NCI-H526 treated with DMSO at 0.1 percent for 48 hours (cell line): Measurements from ENCODE around the gene PTCD3.

ENCODE experiments used
- DNase-seq: peaks from one replicate; lab custom pipeline; 2025; lab: John Stamatoyannopoulos, UW

PTCD3 gene

GRCh38 chr2:86143926-86144685 is 38.1 kb downstream of the PTCD3 start:
- no peak for DNase-seq

- no peak for DNase-seq
These were observed 41.8 kb downstream of the PTCD3 start for GRCh38 chr2:86147793-86148192.

- no peak for DNase-seq
These were observed 44.5 kb downstream of the PTCD3 start for GRCh38 chr2:86150502-86150901.

GRCh38 chr2:86157009-86157556 is 51.0 kb downstream of the PTCD3 start:
- DNase-seq: no peak

GRCh38 chr2:86158286-86158685 is 52.3 kb downstream of the PTCD3 start:
- DNase-seq: no peak

GRCh38 chr2:86160156-86160952 is 54.3 kb downstream of the PTCD3 start:
- DNase-seq: no peak

GRCh38 chr2:86170449-86170848 is 64.4 kb downstream of the PTCD3 start:
- DNase-seq: no peak

GRCh38 chr2:86171295-86171694 is 65.3 kb downstream of the PTCD3 start:
- no peak for DNase-seq

GRCh38 chr2:86172610-86173009 is 66.6 kb downstream of the PTCD3 start:
- no peak for DNase-seq

- no peak for DNase-seq
These were observed 68.4 kb downstream of the PTCD3 start for GRCh38 chr2:86174445-86174844.

GRCh38 chr2:86175828-86176227 is 69.8 kb downstream of the PTCD3 start:
- no peak for DNase-seq

GRCh38 chr2:86176597-86176996 is 70.6 kb downstream of the PTCD3 start:
- DNase-seq: no peak

GRCh38 chr2:86185517-86186212 is 79.6 kb downstream of the PTCD3 start:
- no peak for DNase-seq

GRCh38 chr2:86186431-86186830 is 80.4 kb downstream of the PTCD3 start:
- DNase-seq: no peak

GRCh38 chr2:86189782-86190416 is 83.9 kb downstream of the PTCD3 start:
- no peak for DNase-seq
